ACC112 (cell line): ENCODE measurements around the gene PET100.

Experiments used
- H2AFZ ChIP-seq: fragments of 200-600 bp; sonication (generic); one replicate; pipeline ENCODE4 v1.6.0; 2017; ENCODE audit warnings: antibody characterized with exemption, low read length; ENCODE audit not compliant: unreplicated experiment
- H3K27ac ChIP-seq: fragments of 200-600 bp; sonication (generic); 2 replicates; pipeline ENCODE4 v1.5.1; 2014; ENCODE audit warnings: low read depth, mild to moderate bottlenecking, antibody characterized with exemption, low read length, moderate library complexity
- H3K27me3 ChIP-seq: fragments of 200-600 bp; sonication (generic); 2 replicates; pipeline ENCODE4 v1.6.1; 2014; ENCODE audit warnings: mild to moderate bottlenecking, antibody characterized with exemption, low read length, moderate library complexity, mixed read lengths; ENCODE audit not compliant: insufficient read depth
- H3K36me3 ChIP-seq: fragments of 200-600 bp; sonication (generic); 2 replicates; pipeline ENCODE4 v1.6.1; 2016; ENCODE audit warnings: mild to moderate bottlenecking, antibody characterized with exemption, low read length, moderate library complexity, mixed read lengths; ENCODE audit not compliant: insufficient read depth
- H3K4me1 ChIP-seq: fragments of 200-600 bp; sonication (generic); one replicate; pipeline ENCODE4 v1.6.1; 2016; ENCODE audit warnings: low read length, mixed read lengths; ENCODE audit not compliant: insufficient read depth, unreplicated experiment, control insufficient read depth
- H3K4me3 ChIP-seq: fragments of 200-600 bp; sonication (generic); 2 replicates; pipeline ENCODE4 v1.5.1; 2014; ENCODE audit warnings: mild to moderate bottlenecking, low read depth, low read length
- H3K79me2 ChIP-seq: fragments of 200-600 bp; sonication (generic); one replicate; pipeline ENCODE4 v1.6.0; 2016; ENCODE audit warnings: low read length; ENCODE audit not compliant: control insufficient read depth, unreplicated experiment, insufficient read depth

The PET100 gene

GRCh38 chr19:7602935-7603497, 26.6 kb upstream of the PET100 start:
- Histone ChIP-seq H3K27me3 (peaks cover 3% of the 10 kb centered on the region; the same call in 1 of the 2 replicates), H3K4me3 (no peak overlapping the region), H3K79me2 (no peaks in the 10 kb centered on the region), H2AFZ (no peak overlapping the region), H3K36me3 (no peaks in the 10 kb centered on the region), H3K4me1 (no peaks in the 10 kb centered on the region), H3K27ac (no peak overlapping the region)

GRCh38 chr19:7603919-7604318, 25.7 kb upstream of the PET100 start:
- H3K79me2 ChIP-seq = no peaks in the 10 kb centered on the region
- no peaks in the 10 kb centered on the region for H3K27me3 ChIP-seq
- no peak overlapping the region for H2AFZ ChIP-seq
- H3K36me3 ChIP-seq = no peaks in the 10 kb centered on the region
- H3K4me1 ChIP-seq = no peaks in the 10 kb centered on the region
- no peak overlapping the region for H3K4me3 ChIP-seq
- H3K27ac ChIP-seq = no peak overlapping the region

GRCh38 chr19:7605490-7606222, 23.9 kb upstream of the PET100 start:
- H3K36me3 ChIP-seq = no peaks in the 10 kb centered on the region
- no peak overlapping the region for H3K27ac ChIP-seq
- no peaks in the 10 kb centered on the region for H3K27me3 ChIP-seq
- H2AFZ ChIP-seq = no peak overlapping the region
- no peaks in the 10 kb centered on the region for H3K79me2 ChIP-seq
- no peaks in the 10 kb centered on the region for H3K4me1 ChIP-seq
- no peak overlapping the region for H3K4me3 ChIP-seq

GRCh38 chr19:7606289-7606688, 23.3 kb upstream of the PET100 start:
- Histone ChIP-seq H3K79me2 (no peaks in the 10 kb centered on the region), H3K4me1 (no peaks in the 10 kb centered on the region), H3K27ac (no peak overlapping the region), H3K36me3 (no peaks in the 10 kb centered on the region), H2AFZ (no peak overlapping the region), H3K27me3 (no peaks in the 10 kb centered on the region), H3K4me3 (no peak overlapping the region)

- H3K79me2 ChIP-seq = no peaks in the 10 kb centered on the region
- no peaks in the 10 kb centered on the region for H3K36me3 ChIP-seq
- no peaks in the 10 kb centered on the region for H3K4me1 ChIP-seq
These were observed 22.2 kb upstream of the PET100 start for GRCh38 chr19:7607212-7607873.

GRCh38 chr19:7607874-7608560, 21.6 kb upstream of the PET100 start:
- Histone ChIP-seq H3K4me3 (no peak overlapping the region), H3K36me3 (no peaks in the 10 kb centered on the region), H3K27me3 (no peaks in the 10 kb centered on the region), H3K79me2 (no peaks in the 10 kb centered on the region), H3K4me1 (no peaks in the 10 kb centered on the region), H3K27ac (no peak overlapping the region), H2AFZ (no peak overlapping the region)

More at GRCh38 chr19:7607212-7607873, 22.2 kb upstream of the PET100 start:
- no peak overlapping the region for H3K4me3 ChIP-seq
- H3K27ac ChIP-seq = no peak overlapping the region
- no peak overlapping the region for H2AFZ ChIP-seq
- H3K27me3 ChIP-seq = no peaks in the 10 kb centered on the region

- no peaks in the 10 kb centered on the region for H3K36me3 ChIP-seq
- H3K27me3 ChIP-seq = no peaks in the 10 kb centered on the region
- no peaks in the 10 kb centered on the region for H3K79me2 ChIP-seq
- H3K4me1 ChIP-seq = no peaks in the 10 kb centered on the region
- no peak overlapping the region for H3K27ac ChIP-seq
- no peak overlapping the region for H3K4me3 ChIP-seq
- H2AFZ ChIP-seq = no peak overlapping the region
These were observed 18.9 kb upstream of the PET100 start for GRCh38 chr19:7610491-7611240.

- no peaks in the 10 kb centered on the region for H3K4me1 ChIP-seq
- no peaks in the 10 kb centered on the region for H3K79me2 ChIP-seq
- no peak overlapping the region for H2AFZ ChIP-seq
- no peak overlapping the region for H3K4me3 ChIP-seq
- H3K36me3 ChIP-seq = no peaks in the 10 kb centered on the region
- H3K27me3 ChIP-seq = no peaks in the 10 kb centered on the region
- no peak overlapping the region for H3K27ac ChIP-seq
These were observed 17.9 kb upstream of the PET100 start for GRCh38 chr19:7611541-7612279.

GRCh38 chr19:7612282-7613274, 17.0 kb upstream of the PET100 start:
- H2AFZ ChIP-seq = no peak overlapping the region
- no peak overlapping the region for H3K4me3 ChIP-seq
- no peaks in the 10 kb centered on the region for H3K27me3 ChIP-seq
- no peaks in the 10 kb centered on the region for H3K79me2 ChIP-seq
- H3K4me1 ChIP-seq = no peaks in the 10 kb centered on the region
- H3K27ac ChIP-seq = no peak overlapping the region
- H3K36me3 ChIP-seq = no peaks in the 10 kb centered on the region
